ENCODE measurements around the gene UFSP2. TPM values are rescaled to one million over a fixed set of nuclear protein-coding genes. Genes with fewer than 3 reads are reported as not detected.

Gene UFSP2
- total RNA-seq, 1 donor, result 42.7 TPM

- TF ChIP-seq CTCF (IDR thresholded peaks at IDR 0.05; ENCODE audit: insufficient read depth, low read depth, low read length), result no peak
- no peak overlapping the region for H3K4me3 ChIP-seq (ENCODE audit: low read depth, low read length)
- no peak for DNase-seq (ENCODE audit: low read depth)
These were observed 66.8 kb downstream of the UFSP2 start for GRCh38 chr4:185358959-185359358.

GRCh38 chr4:185358514-185358913 lies 67.2 kb downstream of the UFSP2 start:
- no peak for TF ChIP-seq CTCF (IDR thresholded peaks at IDR 0.05; ENCODE audit: insufficient read depth, low read depth, low read length)
- H3K4me3 ChIP-seq (ENCODE audit: low read depth, low read length), result no peak overlapping the region
- DNase-seq (ENCODE audit: low read depth), result peak; percentile 36

DNA sequence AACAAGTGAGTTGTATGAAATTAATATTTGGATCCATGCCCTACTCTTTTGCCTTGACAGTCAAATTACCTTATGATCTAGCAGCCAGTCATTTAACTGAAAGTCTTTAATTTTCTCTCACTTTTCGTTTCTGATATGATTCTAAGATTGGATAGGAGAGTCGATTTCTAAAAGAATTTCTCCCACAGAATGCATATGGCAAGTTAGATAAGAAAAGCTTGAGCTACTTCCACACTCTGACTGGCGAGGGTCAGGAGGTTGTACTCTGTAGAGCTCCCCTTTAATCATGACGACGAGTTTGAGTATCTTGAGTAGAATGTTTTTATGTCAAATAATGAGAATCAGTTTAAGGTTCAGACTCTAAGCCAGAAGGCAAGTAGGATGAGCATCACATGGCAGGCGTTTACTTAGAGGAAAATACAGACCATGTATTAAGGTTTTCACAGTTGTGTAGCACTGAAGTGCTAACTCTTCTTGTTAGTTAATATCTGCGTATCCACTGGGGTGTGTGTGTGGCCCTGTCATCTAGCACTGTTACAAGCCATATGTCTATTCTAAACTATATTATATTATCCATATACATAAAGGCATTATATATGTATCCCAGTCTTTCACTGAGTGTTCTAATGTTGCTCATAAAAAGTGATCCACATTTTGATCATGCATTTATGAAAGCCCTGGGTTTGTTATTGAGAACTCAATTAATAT lies 67.9 kb downstream of the UFSP2 start:
- TF ChIP-seq CTCF (IDR thresholded peaks at IDR 0.05; ENCODE audit: insufficient read depth, low read depth, low read length), result no peak
- H3K4me3 ChIP-seq (ENCODE audit: low read depth, low read length), result no peak overlapping the region
- DNase-seq (ENCODE audit: low read depth), result no peak

DNA sequence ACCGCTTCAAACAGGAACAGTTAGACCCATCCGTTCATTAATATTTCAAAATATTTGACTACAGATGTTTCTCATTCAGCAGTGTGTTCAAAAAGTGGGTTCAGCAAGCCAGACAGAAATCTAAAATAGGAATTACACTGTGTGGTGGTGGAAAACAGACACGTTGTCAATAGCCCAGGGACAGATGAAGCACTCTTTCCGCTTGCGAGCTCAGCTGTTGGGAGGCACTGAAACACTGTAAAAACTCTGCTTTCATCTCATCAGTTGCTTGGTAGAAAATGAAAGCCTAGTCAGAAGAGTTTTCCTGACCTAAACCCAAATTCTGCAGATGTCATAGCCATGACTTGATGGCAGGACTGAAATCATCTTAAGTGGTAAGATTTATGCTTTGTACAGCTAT lies 68.6 kb downstream of the UFSP2 start:
- no peak for TF ChIP-seq CTCF (IDR thresholded peaks at IDR 0.05; ENCODE audit: insufficient read depth, low read depth, low read length)
- no peak for DNase-seq (ENCODE audit: low read depth)
- no peak overlapping the region for H3K4me3 ChIP-seq (ENCODE audit: low read depth, low read length)

GRCh38 chr4:185352741-185353140 lies 73.0 kb downstream of the UFSP2 start:
- TF ChIP-seq CTCF (IDR thresholded peaks at IDR 0.05; ENCODE audit: insufficient read depth, low read depth, low read length), result no peak
- no peak for DNase-seq (ENCODE audit: low read depth)
- H3K4me3 ChIP-seq (ENCODE audit: low read depth, low read length), result no peak overlapping the region

DNA sequence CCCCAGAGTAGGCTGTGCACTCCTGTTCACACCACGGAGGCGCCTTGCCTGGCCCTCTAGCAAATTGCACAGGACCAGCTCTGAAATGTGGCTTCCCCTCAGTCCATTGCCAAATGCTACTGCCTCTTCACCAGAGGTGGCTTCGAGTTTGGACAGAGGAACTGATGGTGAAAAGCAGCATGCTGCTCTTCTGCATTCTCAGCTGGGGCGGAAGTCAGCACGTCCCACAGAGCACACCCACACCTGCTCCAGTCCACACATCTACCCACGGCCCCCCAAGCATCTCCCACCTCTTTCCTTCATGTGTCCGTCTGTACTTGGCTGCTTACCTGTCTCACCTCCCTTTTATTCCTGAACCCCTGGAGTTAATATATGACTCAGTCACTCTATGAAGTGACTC lies 73.6 kb downstream of the UFSP2 start:
- no peak for DNase-seq (ENCODE audit: low read depth)
- no peak for TF ChIP-seq CTCF (IDR thresholded peaks at IDR 0.05; ENCODE audit: insufficient read depth, low read depth, low read length)
- no peak overlapping the region for H3K4me3 ChIP-seq (ENCODE audit: low read depth, low read length)

DNA sequence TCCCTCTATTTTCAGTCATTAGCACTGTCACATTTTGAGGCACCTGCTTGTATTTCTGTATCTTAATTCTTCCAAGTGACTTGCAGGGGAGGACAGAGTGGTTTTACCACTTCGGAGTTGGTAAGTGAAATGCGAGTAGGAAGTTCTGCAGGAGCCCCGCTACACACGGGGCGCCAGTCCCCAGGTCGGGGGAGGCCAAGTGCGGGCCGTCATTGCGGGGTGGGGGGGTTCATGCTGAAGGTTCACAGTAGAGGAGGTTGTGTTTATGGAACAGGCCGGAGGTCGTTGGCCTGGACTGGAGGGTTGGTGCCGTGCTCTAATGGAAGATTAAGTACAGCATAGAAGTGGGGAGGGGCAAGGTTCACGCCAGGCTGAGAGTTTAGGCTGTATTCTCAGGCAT lies 74.1 kb downstream of the UFSP2 start:
- no peak overlapping the region for H3K4me3 ChIP-seq (ENCODE audit: low read depth, low read length)
- no peak for TF ChIP-seq CTCF (IDR thresholded peaks at IDR 0.05; ENCODE audit: insufficient read depth, low read depth, low read length)
- DNase-seq (ENCODE audit: low read depth), result no peak

Measured in fibroblast of villous mesenchyme (primary cell).